ENCODE measurements around the gene MYH9.

DNA sequence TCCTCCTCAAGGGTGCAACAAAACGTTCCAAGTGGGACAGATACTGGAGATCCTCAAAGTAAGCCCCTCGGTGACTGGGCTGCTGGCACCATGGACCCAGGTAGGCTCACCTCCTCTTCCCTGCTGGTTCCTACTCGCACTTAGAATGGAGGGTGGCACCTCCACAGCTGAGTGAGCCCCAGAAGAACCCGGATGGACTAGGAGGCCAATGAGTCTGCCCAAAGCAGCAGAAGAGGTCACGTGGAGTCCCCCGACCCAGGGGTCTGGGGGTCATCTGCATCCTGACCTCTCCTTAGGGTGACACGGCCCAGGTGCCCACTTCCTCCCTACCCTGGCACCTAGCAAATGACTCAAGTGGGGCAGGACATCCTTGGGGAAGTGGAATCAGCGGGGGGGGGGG, 130.5 kb downstream of the MYH9 start:
- TF ChIP-seq CTCF (IDR thresholded peaks at IDR 0.05) = no peak
- no peak for TF ChIP-seq EP300 (IDR thresholded peaks at IDR 0.05)
